Astrocyte (in vitro differentiated cells and primary cell): ENCODE measurements around the gene ATP8B4. TPM values are rescaled to one million over a fixed set of nuclear protein-coding genes. Genes with fewer than 3 reads are reported as not detected.

Experiments used
- DNase-seq: peaks from one replicate; pipeline ENCODE4 v3.0.0-alpha.2; 2010; ENCODE audit warnings: low read depth
- FAIRE-seq: peaks from 2 replicates; lab custom pipeline; 2011; peaks lifted over from hg19 to GRCh38; lab: Jason Lieb, UNC
- H2AFZ ChIP-seq: 2 replicates; pipeline ENCODE4 v1.6.0; 2012; ENCODE audit warnings: low read depth, low read length, inconsistent platforms
- H3K27ac ChIP-seq: 2 replicates; pipeline ENCODE4 v1.5.1; 2011; ENCODE audit warnings: low read depth, low read length, inconsistent platforms
- H3K27me3 ChIP-seq: 2 replicates; pipeline ENCODE4 v1.6.0; 2011; ENCODE audit warnings: low read length, inconsistent platforms; ENCODE audit not compliant: insufficient read depth
- H3K36me3 ChIP-seq: 2 replicates; pipeline ENCODE4 v1.5.1; 2011; ENCODE audit warnings: low read length, inconsistent platforms; ENCODE audit not compliant: insufficient read depth
- H3K4me1 ChIP-seq: 2 replicates; pipeline ENCODE4 v1.5.1; 2011; ENCODE audit warnings: low read length, inconsistent platforms; ENCODE audit not compliant: insufficient read depth
- H3K4me2 ChIP-seq: 2 replicates; pipeline ENCODE4 v1.6.0; 2012; ENCODE audit warnings: low read length, inconsistent platforms
- H3K4me3 ChIP-seq: 2 replicates; pipeline ENCODE4 v1.5.1; 2011; ENCODE audit warnings: low read depth, mild to moderate bottlenecking, low read length, inconsistent platforms; ENCODE audit not compliant: insufficient read depth
- H3K79me2 ChIP-seq: 2 replicates; pipeline ENCODE4 v1.6.0; 2012; ENCODE audit warnings: mild to moderate bottlenecking, low read length, inconsistent platforms; ENCODE audit not compliant: insufficient read depth
- H3K9ac ChIP-seq: 2 replicates; pipeline ENCODE4 v1.6.0; 2012; ENCODE audit warnings: mild to moderate bottlenecking, low read length, inconsistent platforms
- H3K9me3 ChIP-seq: 2 replicates; pipeline ENCODE4 v1.5.1; 2012; ENCODE audit warnings: low read depth, mild to moderate bottlenecking, low read length, inconsistent platforms; ENCODE audit not compliant: insufficient read depth
- H4K20me1 ChIP-seq: 2 replicates; pipeline ENCODE4 v1.6.0; 2012; ENCODE audit warnings: low read length, inconsistent platforms; ENCODE audit not compliant: insufficient read depth
- H3K27ac Mint-ChIP-seq: one replicate; pipeline ENCODE4 v1.8.0; 2021; ENCODE audit warnings: mild to moderate bottlenecking, mixed read lengths; ENCODE audit not compliant: unreplicated experiment
- H3K27me3 Mint-ChIP-seq: one replicate; pipeline ENCODE4 v1.8.0; 2021; ENCODE audit warnings: low read depth, mixed read lengths; ENCODE audit not compliant: unreplicated experiment
- H3K36me3 Mint-ChIP-seq: one replicate; pipeline ENCODE4 v1.8.0; 2021; ENCODE audit warnings: low read depth, mixed read lengths; ENCODE audit not compliant: unreplicated experiment
- H3K4me1 Mint-ChIP-seq: one replicate; pipeline ENCODE4 v1.8.0; 2021; ENCODE audit warnings: low read depth, mixed read lengths; ENCODE audit not compliant: unreplicated experiment
- H3K4me3 Mint-ChIP-seq: one replicate; pipeline ENCODE4 v1.8.0; 2021; ENCODE audit warnings: mild to moderate bottlenecking, moderate library complexity, mixed read lengths; ENCODE audit not compliant: unreplicated experiment
- H3K9me3 Mint-ChIP-seq: one replicate; pipeline ENCODE4 v1.8.0; 2021; ENCODE audit warnings: mild to moderate bottlenecking, mixed read lengths; ENCODE audit not compliant: unreplicated experiment
- EZH2 ChIP-seq: IDR thresholded peaks from 2 replicates; pipeline ENCODE4 v1.6.1; 2012; ENCODE audit warnings: mild to moderate bottlenecking, low read length, inconsistent platforms; ENCODE audit not compliant: insufficient read depth
- total RNA-seq: library from RNA; stranded (reverse); gene quantifications from 2 replicates; pipeline ENCODE4 v1.2.1, GENCODE V29; 2021
- TF ChIP-seq, protein P1 (sequence below): IDR thresholded peaks from 2 replicates; pipeline ENCODE4 v1.5.1; 2011; ENCODE audit warnings: low read depth, mild to moderate bottlenecking, inconsistent platforms, low read length, moderate library complexity; ENCODE audit not compliant: insufficient read depth

The ATP8B4 gene
- total RNA-seq, 1 donor from 2014 or later = 0.23 TPM

DNA sequence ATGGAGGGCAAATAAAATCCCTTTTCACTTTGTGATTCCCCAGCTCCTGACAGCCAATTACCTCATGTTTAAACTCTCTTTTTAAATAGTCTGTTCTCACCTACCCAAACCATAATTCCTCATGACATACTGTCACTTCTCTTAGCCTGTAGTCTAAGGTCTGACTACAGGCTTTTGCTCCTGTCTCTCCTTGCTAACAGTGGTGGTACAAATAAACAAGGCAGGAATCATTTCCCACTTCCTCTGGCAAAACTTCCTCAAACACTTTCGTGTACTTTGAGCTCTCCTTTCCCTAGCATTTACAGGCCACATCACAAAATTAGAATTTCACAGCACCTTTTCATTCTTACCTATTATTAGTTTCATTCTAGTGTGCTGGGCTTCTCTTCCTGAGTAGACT, 51.8 kb downstream of the ATP8B4 start:
- Histone ChIP-seq H3K36me3 (no peaks in the 10 kb centered on the region), H3K79me2 (no peaks in the 10 kb centered on the region), H4K20me1 (no peaks in the 10 kb centered on the region), H3K4me1 (no peaks in the 10 kb centered on the region), H3K27me3 (no peaks in the 10 kb centered on the region), H3K4me3 (no peak overlapping the region), H2AFZ (no peak overlapping the region), H3K27ac (no peak overlapping the region), H3K9me3 (no peaks in the 10 kb centered on the region), H3K4me2 (no peak overlapping the region), H3K9ac (no peak overlapping the region)
- H3K27ac Mint-ChIP-seq = no peak overlapping the region
- FAIRE-seq (no peak), DNase-seq (no peak)
- TF ChIP-seq, protein P1, sequence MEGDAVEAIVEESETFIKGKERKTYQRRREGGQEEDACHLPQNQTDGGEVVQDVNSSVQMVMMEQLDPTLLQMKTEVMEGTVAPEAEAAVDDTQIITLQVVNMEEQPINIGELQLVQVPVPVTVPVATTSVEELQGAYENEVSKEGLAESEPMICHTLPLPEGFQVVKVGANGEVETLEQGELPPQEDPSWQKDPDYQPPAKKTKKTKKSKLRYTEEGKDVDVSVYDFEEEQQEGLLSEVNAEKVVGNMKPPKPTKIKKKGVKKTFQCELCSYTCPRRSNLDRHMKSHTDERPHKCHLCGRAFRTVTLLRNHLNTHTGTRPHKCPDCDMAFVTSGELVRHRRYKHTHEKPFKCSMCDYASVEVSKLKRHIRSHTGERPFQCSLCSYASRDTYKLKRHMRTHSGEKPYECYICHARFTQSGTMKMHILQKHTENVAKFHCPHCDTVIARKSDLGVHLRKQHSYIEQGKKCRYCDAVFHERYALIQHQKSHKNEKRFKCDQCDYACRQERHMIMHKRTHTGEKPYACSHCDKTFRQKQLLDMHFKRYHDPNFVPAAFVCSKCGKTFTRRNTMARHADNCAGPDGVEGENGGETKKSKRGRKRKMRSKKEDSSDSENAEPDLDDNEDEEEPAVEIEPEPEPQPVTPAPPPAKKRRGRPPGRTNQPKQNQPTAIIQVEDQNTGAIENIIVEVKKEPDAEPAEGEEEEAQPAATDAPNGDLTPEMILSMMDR = no peak
- no peak for TF ChIP-seq EZH2
- no peaks in the 10 kb centered on the region for H3K9me3 Mint-ChIP-seq
- H3K4me3 Mint-ChIP-seq = no peak overlapping the region
- no peaks in the 10 kb centered on the region for H3K4me1 Mint-ChIP-seq
- H3K27me3 Mint-ChIP-seq = no peaks in the 10 kb centered on the region
- no peaks in the 10 kb centered on the region for H3K36me3 Mint-ChIP-seq

DNA sequence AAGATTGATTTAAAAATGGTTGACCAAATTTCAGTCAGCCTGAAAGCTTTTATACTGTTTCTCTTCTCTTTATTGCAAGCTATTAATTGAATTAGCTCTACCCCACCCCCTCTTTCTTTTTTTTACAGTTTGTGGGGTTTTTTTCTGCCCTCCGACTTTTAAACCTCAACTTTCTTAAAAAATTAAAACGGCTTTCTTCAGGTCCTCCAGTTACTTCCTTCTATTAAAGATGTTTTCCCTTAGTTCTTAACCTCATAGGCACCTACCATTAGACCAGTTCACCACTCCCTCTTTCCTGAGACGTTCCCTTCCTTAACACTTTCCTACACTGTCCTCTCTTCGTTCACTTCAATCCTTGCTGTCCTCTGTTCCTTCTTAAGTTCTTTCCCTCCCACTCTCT, 52.4 kb downstream of the ATP8B4 start:
- H3K4me1 ChIP-seq = no peaks in the 10 kb centered on the region
- DNase-seq = no peak
- TF ChIP-seq, protein P1 = no peak
- TF ChIP-seq EZH2 = no peak
- no peak overlapping the region for H2AFZ ChIP-seq
- no peaks in the 10 kb centered on the region for H3K27me3 ChIP-seq
- Mint-ChIP-seq H3K27me3 (no peaks in the 10 kb centered on the region), H3K27ac (no peak overlapping the region), H3K9me3 (no peaks in the 10 kb centered on the region), H3K4me3 (no peak overlapping the region), H3K4me1 (no peaks in the 10 kb centered on the region), H3K36me3 (no peaks in the 10 kb centered on the region)
- no peak overlapping the region for H3K4me3 ChIP-seq
- no peak overlapping the region for H3K9ac ChIP-seq
- H3K79me2 ChIP-seq = no peaks in the 10 kb centered on the region
- no peak for FAIRE-seq
- no peak overlapping the region for H3K4me2 ChIP-seq
- no peaks in the 10 kb centered on the region for H3K9me3 ChIP-seq
- H3K36me3 ChIP-seq = no peaks in the 10 kb centered on the region
- H3K27ac ChIP-seq = no peak overlapping the region
- H4K20me1 ChIP-seq = no peaks in the 10 kb centered on the region

DNA sequence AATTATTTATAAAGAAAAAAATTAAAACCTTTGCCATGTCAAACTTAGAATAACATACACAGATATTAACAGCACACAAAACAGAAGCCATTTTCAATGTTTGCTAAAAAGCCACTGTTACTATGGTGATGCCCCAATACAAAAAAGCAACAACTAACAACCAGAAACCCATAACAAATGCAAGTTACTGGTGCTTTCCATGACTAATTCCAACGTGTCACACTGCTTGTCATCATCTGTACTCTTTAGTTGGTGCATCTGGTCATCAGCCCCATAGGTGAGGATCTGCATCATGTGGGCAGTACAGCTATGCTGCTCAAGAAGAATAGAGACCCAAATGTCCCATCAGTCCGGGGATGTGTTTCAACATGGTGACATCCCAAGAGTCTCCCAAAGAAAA, 52.8 kb downstream of the ATP8B4 start:
- no peaks in the 10 kb centered on the region for H3K36me3 ChIP-seq
- no peak overlapping the region for H3K4me2 ChIP-seq
- no peak overlapping the region for H3K9ac ChIP-seq
- DNase-seq (peak; percentile 15), FAIRE-seq (no peak)
- no peaks in the 10 kb centered on the region for H3K79me2 ChIP-seq
- H3K27me3 ChIP-seq = no peaks in the 10 kb centered on the region
- no peak for TF ChIP-seq EZH2
- TF ChIP-seq, protein P1 = no peak
- Mint-ChIP-seq H3K27me3 (no peaks in the 10 kb centered on the region), H3K4me3 (no peak overlapping the region), H3K4me1 (no peaks in the 10 kb centered on the region), H3K36me3 (no peaks in the 10 kb centered on the region), H3K27ac (no peak overlapping the region), H3K9me3 (no peaks in the 10 kb centered on the region)
- no peak overlapping the region for H3K27ac ChIP-seq
- no peaks in the 10 kb centered on the region for H4K20me1 ChIP-seq
- H2AFZ ChIP-seq = no peak overlapping the region
- H3K9me3 ChIP-seq = no peaks in the 10 kb centered on the region
- H3K4me1 ChIP-seq = no peaks in the 10 kb centered on the region
- H3K4me3 ChIP-seq = no peak overlapping the region
